HEK293T (cell line): Measurements from ENCODE around the gene DNMT3B.

Experiments used
- CTCF ChIA-PET: fragments of 350-600 bp; formaldehyde crosslinking; extraction: SDS; loops from one replicate; lab custom pipeline; 2021; ENCODE audit warnings: antibody characterized with exemption, inconsistent platforms; lab: Yijun Ruan, JAX
- POLR2A ChIA-PET: fragments of 350-600 bp; formaldehyde crosslinking; extraction: SDS; loops from one replicate; lab custom pipeline; 2020; ENCODE audit warnings: antibody characterized with exemption, inconsistent platforms; lab: Yijun Ruan, JAX
- DNase-seq: peaks from one replicate; pipeline ENCODE4 v3.0.0; 2012; ENCODE audit warnings: mixed read lengths; ENCODE audit errors: extremely low spot score
- ARNT ChIP-seq: fragments of 450-650 bp; IDR thresholded peaks from 2 replicates; pipeline ENCODE4 v1.6.1; 2017; ENCODE audit warnings: mild to moderate bottlenecking
- BHLHE40 ChIP-seq: fragments of 450-650 bp; IDR thresholded peaks from 2 replicates; pipeline ENCODE4 v1.6.1; 2016; ENCODE audit warnings: mild to moderate bottlenecking, moderate library complexity, borderline replicate concordance
- CTBP1 ChIP-seq: fragments of 450-650 bp; IDR thresholded peaks from 2 replicates; pipeline ENCODE4 v1.6.1; 2016; ENCODE audit warnings: borderline replicate concordance
- ELF4 ChIP-seq: fragments of 450-650 bp; IDR thresholded peaks from 2 replicates; pipeline ENCODE4 v1.6.1; 2017; ENCODE audit warnings: antibody characterized with exemption
- FOXA1 ChIP-seq: fragments of 450-650 bp; IDR thresholded peaks from 2 replicates; pipeline ENCODE4 v1.6.1; 2016; ENCODE audit warnings: mild to moderate bottlenecking
- FOXK2 ChIP-seq: fragments of 450-650 bp; IDR thresholded peaks from 2 replicates; pipeline ENCODE4 v1.6.1; 2016; ENCODE audit warnings: mild to moderate bottlenecking
- FOXM1 ChIP-seq: fragments of 450-650 bp; IDR thresholded peaks from 2 replicates; pipeline ENCODE4 v1.6.1; 2017; ENCODE audit warnings: mild to moderate bottlenecking, borderline replicate concordance
- HDGF ChIP-seq: fragments of 450-650 bp; IDR thresholded peaks from 2 replicates; pipeline ENCODE4 v1.6.1; 2017; ENCODE audit warnings: antibody characterized with exemption, borderline replicate concordance
- L3MBTL2 ChIP-seq: fragments of 450-650 bp; conservative IDR thresholded peaks from 2 replicates; pipeline ENCODE4 v1.6.1; 2016; ENCODE audit warnings: mild to moderate bottlenecking
- LEF1 ChIP-seq: fragments of 450-650 bp; IDR thresholded peaks from 2 replicates; pipeline ENCODE4 v1.6.1; 2017; ENCODE audit warnings: mild to moderate bottlenecking, borderline replicate concordance
- NFRKB ChIP-seq: fragments of 450-650 bp; IDR thresholded peaks from 2 replicates; pipeline ENCODE4 v1.6.1; 2016; ENCODE audit warnings: mild to moderate bottlenecking, moderate library complexity
- SP1 ChIP-seq: fragments of 450-650 bp; IDR thresholded peaks from 2 replicates; pipeline ENCODE4 v1.6.1; 2017
- SUZ12 ChIP-seq: fragments of 450-650 bp; IDR thresholded peaks from 2 replicates; pipeline ENCODE4 v1.6.1; 2016; ENCODE audit warnings: mild to moderate bottlenecking
- TARDBP ChIP-seq: fragments of 450-650 bp; IDR thresholded peaks from 2 replicates; pipeline ENCODE4 v1.6.1; 2016
- ZNF384 ChIP-seq: fragments of 450-650 bp; IDR thresholded peaks from 2 replicates; pipeline ENCODE4 v1.6.1; 2016
- TF ChIP-seq, protein P1 (sequence below): fragments of 450-650 bp; IDR thresholded peaks from 2 replicates; pipeline ENCODE4 v1.6.1; 2016

The DNMT3B gene

DNA sequence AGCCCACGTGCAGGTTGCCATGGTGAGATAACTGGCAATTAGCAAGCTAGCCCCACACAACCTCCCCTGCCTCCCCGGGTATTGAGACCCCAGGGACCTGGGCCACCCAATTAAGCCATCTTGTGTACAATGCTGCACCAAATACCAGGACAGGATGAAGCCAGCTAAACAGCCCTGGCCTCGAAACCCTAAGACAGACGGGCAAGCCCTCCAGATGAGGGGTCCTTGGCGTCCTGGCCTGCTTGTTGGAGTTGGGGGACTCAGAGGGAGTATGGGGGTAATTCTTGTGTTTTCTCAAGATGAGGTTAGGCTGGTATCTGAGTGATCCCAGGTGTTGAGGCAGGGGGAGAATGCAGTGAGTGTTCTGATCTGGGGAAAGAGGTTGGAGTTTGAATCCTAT lies 48.8 kb downstream of the DNMT3B start:
- POLR2A ChIA-PET: no interaction called here
- TF ChIP-seq L3MBTL2: no peak
- TF ChIP-seq, protein P1, sequence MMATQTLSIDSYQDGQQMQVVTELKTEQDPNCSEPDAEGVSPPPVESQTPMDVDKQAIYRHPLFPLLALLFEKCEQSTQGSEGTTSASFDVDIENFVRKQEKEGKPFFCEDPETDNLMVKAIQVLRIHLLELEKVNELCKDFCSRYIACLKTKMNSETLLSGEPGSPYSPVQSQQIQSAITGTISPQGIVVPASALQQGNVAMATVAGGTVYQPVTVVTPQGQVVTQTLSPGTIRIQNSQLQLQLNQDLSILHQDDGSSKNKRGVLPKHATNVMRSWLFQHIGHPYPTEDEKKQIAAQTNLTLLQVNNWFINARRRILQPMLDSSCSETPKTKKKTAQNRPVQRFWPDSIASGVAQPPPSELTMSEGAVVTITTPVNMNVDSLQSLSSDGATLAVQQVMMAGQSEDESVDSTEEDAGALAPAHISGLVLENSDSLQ: no peak
- TF ChIP-seq ELF4: no peak
- TF ChIP-seq FOXK2: no peak
- CTCF ChIA-PET: no interaction called here
- no peak for DNase-seq

GRCh38 chr20:32811886-32812285 lies 49.7 kb downstream of the DNMT3B start:
- ChIA-PET POLR2A (no interaction called here), CTCF (no interaction called here)
- no peak for TF ChIP-seq FOXM1
- TF ChIP-seq CTBP1: no peak
- TF ChIP-seq, protein P1: no peak
- no peak for TF ChIP-seq HDGF
- TF ChIP-seq LEF1: no peak
- TF ChIP-seq ELF4: no peak
- TF ChIP-seq SUZ12: no peak
- no peak for TF ChIP-seq FOXK2
- TF ChIP-seq ARNT: no peak
- no peak for TF ChIP-seq TARDBP
- TF ChIP-seq L3MBTL2: no peak
- no peak for TF ChIP-seq FOXA1
- no peak for TF ChIP-seq ZNF384
- TF ChIP-seq BHLHE40: no peak
- TF ChIP-seq SP1: no peak
- no peak for DNase-seq

GRCh38 chr20:32819992-32820697 lies 58.0 kb downstream of the DNMT3B start:
- CTCF ChIA-PET: interaction anchor here (0.9 kb wide), 1 partner anchor 30 kb away, joined by 3 read pairs; no protein-coding TSS in a partner anchor
- POLR2A ChIA-PET: interaction anchor here (0.9 to 3.3 kb wide), 3 partner anchors 10 to 57 kb away, joined by 3 to 14 read pairs (median 4); no protein-coding TSS in a partner anchor
- TF ChIP-seq FOXM1 (no peak), SUZ12 (no peak), CTBP1 (no peak), L3MBTL2 (no peak), BHLHE40 (no peak), ZNF384 (no peak), LEF1 (no peak), SP1 (no peak), TARDBP (no peak), FOXA1 (no peak), HDGF (no peak), FOXK2 (no peak), ELF4 (no peak)
- TF ChIP-seq, protein P1: no peak

DNA sequence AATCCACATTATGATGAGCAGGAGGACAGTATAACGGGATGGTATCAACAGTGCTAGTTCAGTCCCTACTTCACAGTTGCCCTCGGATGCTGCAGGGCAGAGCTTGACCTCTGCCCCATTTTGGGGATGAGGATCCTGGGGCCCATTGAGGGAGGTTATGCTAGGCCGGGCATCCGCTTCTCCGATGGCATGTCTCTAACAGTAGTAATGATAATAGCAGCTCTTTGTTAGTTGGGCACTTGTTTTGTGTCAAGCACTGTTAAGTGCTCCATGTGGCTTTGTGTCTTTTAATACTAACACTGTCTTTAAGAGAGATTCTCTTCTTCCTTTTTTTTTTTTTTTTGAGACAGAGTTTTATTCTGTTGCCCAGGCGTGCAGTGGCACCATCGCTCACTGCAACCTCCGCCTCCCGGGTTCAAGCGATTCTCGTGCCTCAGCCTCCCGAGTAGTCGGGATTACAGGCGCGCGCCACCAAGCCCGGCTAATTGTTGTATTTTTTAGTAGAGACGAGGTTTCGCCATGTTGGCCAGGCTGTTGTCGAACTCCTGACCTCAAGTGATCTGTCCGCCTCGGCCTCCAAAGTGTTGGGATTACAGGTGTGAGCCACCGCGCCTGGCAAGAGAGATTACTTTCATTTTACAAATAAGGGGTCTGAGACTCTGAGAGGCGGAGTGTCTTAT lies 58.7 kb downstream of the DNMT3B start:
- TF ChIP-seq SUZ12: no peak
- ChIA-PET POLR2A (interaction anchor here (1.4 to 3.3 kb wide), 2 partner anchors 9 to 56 kb away, joined by 3 to 14 read pairs; no protein-coding TSS in a partner anchor), CTCF (interaction anchor here (0.9 kb wide), 1 partner anchor 31 kb away, joined by 3 read pairs; no protein-coding TSS in a partner anchor)
- no peak for DNase-seq

More at GRCh38 chr20:32819992-32820697, 58.0 kb downstream of the DNMT3B start:
- peak; percentile 87 for DNase-seq

DNA sequence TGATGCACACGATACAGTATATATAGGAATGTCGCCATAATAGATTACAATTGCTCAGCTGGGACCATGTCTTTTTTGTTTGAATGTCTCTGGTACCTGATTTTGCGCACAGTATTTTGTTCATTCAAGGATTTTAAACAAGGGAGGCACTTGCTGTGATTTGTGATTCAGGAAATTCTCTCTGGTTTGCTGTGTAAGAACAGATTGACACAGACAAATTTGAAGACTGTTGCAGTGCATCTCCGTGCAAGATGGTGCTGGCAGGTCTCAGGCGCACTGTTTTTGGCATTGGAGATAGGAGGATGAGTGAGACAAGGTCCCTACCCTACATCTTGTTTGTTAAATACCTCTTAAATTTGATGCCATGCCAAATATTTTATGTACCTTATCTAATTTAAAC lies 60.0 kb downstream of the DNMT3B start:
- no peak for TF ChIP-seq ELF4
- TF ChIP-seq BHLHE40: no peak
- no peak for TF ChIP-seq FOXK2
- TF ChIP-seq FOXM1: no peak
- no peak for TF ChIP-seq NFRKB
- TF ChIP-seq ZNF384: no peak
- no peak for TF ChIP-seq TARDBP
- ChIA-PET CTCF (no interaction called here), POLR2A (interaction anchor here (3.3 kb wide), 1 partner anchor 8 kb away, joined by 14 read pairs; no protein-coding TSS in a partner anchor)
- DNase-seq: no peak

DNA sequence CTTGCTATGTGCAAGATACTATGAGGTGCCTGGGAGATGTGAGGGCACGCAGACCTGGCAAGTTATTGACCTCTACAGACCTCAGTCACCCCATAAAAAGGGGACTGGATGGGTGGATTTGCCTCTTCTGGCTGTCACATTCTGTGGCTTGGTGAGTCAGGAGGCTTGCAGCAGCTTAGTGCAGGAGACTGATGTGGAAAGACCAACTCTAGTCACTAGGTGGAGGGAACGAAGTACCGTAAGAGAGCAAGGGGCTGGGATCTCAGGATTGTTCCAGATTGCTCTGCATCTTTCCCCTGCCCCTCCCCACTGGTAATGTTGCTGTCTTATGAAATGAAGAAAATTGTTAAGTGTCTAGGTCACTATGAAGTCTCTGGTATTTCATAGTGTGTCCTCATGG lies 60.9 kb downstream of the DNMT3B start:
- no peak for DNase-seq
- ChIA-PET CTCF (no interaction called here), POLR2A (no interaction called here)
- no peak for TF ChIP-seq TARDBP
- no peak for TF ChIP-seq LEF1
- no peak for TF ChIP-seq CTBP1
- no peak for TF ChIP-seq L3MBTL2
- no peak for TF ChIP-seq ELF4
- TF ChIP-seq FOXK2: no peak
- no peak for TF ChIP-seq BHLHE40
- TF ChIP-seq ZNF384: no peak
